C4-2B (cell line): ENCODE results near the gene METTL26.

Experiments
- CTCF ChIP-seq: fragments of 450-650 bp; conservative IDR thresholded peaks from 2 replicates; pipeline ENCODE4 v1.5.1; 2017; ENCODE audit warnings: mild to moderate bottlenecking
- ZFX ChIP-seq: fragments of 450-650 bp; IDR thresholded peaks from 2 replicates; pipeline ENCODE4 v1.6.1; 2017

GRCh38 chr16:631808-632358 is 4.2 kb downstream of the METTL26 start:
- TF ChIP-seq CTCF (no peak), ZFX (no peak)
